Hepatocyte (in vitro differentiated cells): ENCODE measurements around the gene SALL1.

Source experiments
- CTCF ChIP-seq: fragments of 200-600 bp; sonication (generic); IDR thresholded peaks from 2 replicates; pipeline ENCODE4 v1.5.1; 2016; ENCODE audit warnings: antibody characterized with exemption, mild to moderate bottlenecking; ENCODE audit not compliant: poor library complexity
- EZH2 ChIP-seq: fragments of 200-600 bp; sonication (generic); IDR thresholded peaks from 2 replicates; pipeline ENCODE4 v1.6.1; 2016; ENCODE audit warnings: antibody characterized with exemption, mild to moderate bottlenecking, borderline replicate concordance

- no peak for TF ChIP-seq CTCF
- no peak for TF ChIP-seq EZH2
These were observed 16.2 kb downstream of the SALL1 start for GRCh38 chr16:51134876-51135275.
